B cell (primary cell): ENCODE measurements around the gene PDZRN4.

Source experiments
- CTCF ChIP-seq: fragments of 200-600 bp; IDR thresholded peaks from one replicate; pipeline ENCODE4 v1.8.0; 2022; ENCODE audit warnings: antibody characterized with exemption, mild to moderate bottlenecking
- EZH2 ChIP-seq: IDR thresholded peaks from 2 replicates; pipeline ENCODE4 v1.6.1; 2012; ENCODE audit warnings: borderline replicate concordance, low read depth, mild to moderate bottlenecking, moderate library complexity, low read length; ENCODE audit not compliant: insufficient read depth, poor library complexity, severe bottlenecking

GRCh38 chr12:41242603-41243002 is 54.5 kb downstream of the PDZRN4 start:
- TF ChIP-seq EZH2 (no peak), CTCF (no peak)
